ENCODE results near the gene IMP3.
"Not testable (repeated sequence)": the region's sequence is repeated elsewhere in the genome, so short reads cannot be mapped to it uniquely, and the experiment has no call there.

Gene IMP3

GRCh38 chr15:75641179-75641503 is 1.1 kb upstream of the IMP3 start:
- peak overlapping the region; percentile 99 for H3K27ac ChIP-seq
- TF ChIP-seq ZFX (IDR thresholded peaks at IDR 0.05) (no peak), CTCF (conservative IDR thresholded peaks at IDR 0.05) (0 out of 2 replicates have a peak, but pooled peaks have one; percentile 7)

GRCh38 chr15:75640483-75641178 is 607 bp upstream of the IMP3 start:
- peak overlapping the region; percentile 99 for H3K27ac ChIP-seq
- TF ChIP-seq ZFX (IDR thresholded peaks at IDR 0.05) = no peak
- peak; percentile 46 for TF ChIP-seq CTCF (conservative IDR thresholded peaks at IDR 0.05)

GRCh38 chr15:75639191-75639708 is 774 bp downstream of the IMP3 start:
- H3K27ac ChIP-seq = peak overlapping the region; percentile 99
- TF ChIP-seq CTCF (conservative IDR thresholded peaks at IDR 0.05) (no peak), ZFX (IDR thresholded peaks at IDR 0.05) (no peak)

GRCh38 chr15:75637245-75638009 is 2.6 kb downstream of the IMP3 start:
- no peak overlapping the region; the same call in 1 of the 2 replicates for H3K27ac ChIP-seq
- TF ChIP-seq ZFX (IDR thresholded peaks at IDR 0.05) (no peak), CTCF (conservative IDR thresholded peaks at IDR 0.05) (no peak)

GRCh38 chr15:75636026-75636425 is 4.0 kb downstream of the IMP3 start:
- TF ChIP-seq ZFX (IDR thresholded peaks at IDR 0.05) (no peak), CTCF (conservative IDR thresholded peaks at IDR 0.05) (no peak)
- no peak overlapping the region for H3K27ac ChIP-seq

- not testable (repeated sequence) for H3K27ac ChIP-seq
Observed at GRCh38 chr15:75633922-75634321, 6.1 kb downstream of the IMP3 start.

- no peak overlapping the region for H3K27ac ChIP-seq
- TF ChIP-seq ZFX (IDR thresholded peaks at IDR 0.05) (no peak), CTCF (conservative IDR thresholded peaks at IDR 0.05) (no peak)
Observed at GRCh38 chr15:75631935-75632334, 8.1 kb downstream of the IMP3 start.

Measured in C4-2B (cell line).